GM21367 (cell line): Measurements from ENCODE around the gene CLMP.
A peak's percentile ranks its signal among the peaks of the same experiment; 100 is the strongest.
"Not testable (repeated sequence)": the region's sequence is repeated elsewhere in the genome, so short reads cannot be mapped to it uniquely, and the experiment has no call there.

ENCODE experiments used
- ATAC-seq: cut with Tn5 transposase; IDR thresholded peaks from one replicate; pipeline ENCODE4 v1.9.1; 2021; ENCODE audit not compliant: unreplicated experiment

CLMP gene

DNA sequence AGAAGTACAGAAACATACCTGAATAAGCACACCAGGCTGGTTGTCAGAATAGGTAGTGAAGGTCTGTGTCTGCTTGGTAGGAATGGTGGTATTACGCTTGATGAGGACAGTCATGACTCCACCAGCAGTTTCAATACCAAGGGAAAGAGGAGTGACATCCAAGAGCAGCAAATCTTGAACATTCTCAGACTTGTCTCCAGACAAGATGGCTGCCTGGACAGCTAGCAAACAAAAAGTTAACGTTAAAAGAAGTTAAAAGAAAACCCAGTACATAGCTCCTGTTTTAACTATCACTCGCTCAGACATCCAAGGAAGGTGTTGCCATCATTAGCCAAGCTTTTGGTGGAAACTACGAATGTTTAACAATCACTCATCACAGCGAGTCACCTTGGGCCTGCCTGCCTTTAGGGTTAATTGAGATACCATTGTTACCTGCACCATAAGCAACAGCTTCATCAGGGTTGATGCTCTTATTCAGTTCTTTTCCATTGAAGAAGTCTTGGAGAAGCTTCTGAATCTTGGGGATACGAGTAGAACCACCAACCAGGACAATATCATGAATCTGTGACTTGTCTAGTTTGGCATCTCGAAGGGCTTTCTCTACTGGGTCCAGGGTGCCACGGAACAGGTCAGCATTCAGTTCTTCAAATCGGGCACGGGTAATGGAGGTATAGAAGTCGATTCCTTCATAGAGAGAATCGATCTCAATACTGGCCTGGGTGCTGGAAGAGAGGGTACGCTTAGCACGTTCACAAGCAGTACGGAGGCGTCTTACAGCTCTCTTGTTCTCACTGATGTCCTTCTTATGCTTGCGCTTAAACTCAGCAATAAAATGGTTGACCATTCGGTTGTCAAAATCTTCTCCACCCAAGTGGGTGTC, 135.8 kb downstream of the CLMP start:
- not testable (repeated sequence) for ATAC-seq

DNA sequence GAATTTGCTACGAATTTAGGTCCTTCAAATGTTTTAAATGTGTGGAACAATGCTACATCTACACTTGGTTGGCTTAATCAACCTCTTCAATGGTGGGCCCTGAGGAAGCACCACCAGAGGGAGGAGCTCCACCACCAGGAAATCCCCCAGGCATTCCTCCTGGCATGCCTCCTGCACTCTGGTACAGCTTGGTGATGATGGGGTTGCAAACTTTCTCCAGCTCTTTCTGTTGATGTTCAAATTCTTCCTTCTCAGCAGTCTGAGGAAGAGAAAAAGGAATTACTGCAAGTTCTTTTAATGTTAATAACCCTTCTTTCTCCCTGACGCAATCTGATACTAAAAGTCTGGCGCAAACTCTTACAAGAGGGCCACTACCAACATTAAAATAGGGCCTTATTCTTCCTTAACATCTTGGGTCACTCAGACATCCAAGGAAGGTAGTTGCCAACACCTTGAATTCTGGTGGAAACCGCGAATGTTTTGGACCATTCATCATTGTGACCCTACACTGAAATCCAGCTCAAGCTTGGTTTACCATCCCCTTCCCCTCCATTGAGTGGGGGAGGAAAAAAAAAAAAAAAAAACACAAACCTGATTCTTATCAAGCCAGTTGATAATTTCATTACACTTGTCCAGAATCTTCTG, 137.3 kb downstream of the CLMP start:
- ATAC-seq: no peak

DNA sequence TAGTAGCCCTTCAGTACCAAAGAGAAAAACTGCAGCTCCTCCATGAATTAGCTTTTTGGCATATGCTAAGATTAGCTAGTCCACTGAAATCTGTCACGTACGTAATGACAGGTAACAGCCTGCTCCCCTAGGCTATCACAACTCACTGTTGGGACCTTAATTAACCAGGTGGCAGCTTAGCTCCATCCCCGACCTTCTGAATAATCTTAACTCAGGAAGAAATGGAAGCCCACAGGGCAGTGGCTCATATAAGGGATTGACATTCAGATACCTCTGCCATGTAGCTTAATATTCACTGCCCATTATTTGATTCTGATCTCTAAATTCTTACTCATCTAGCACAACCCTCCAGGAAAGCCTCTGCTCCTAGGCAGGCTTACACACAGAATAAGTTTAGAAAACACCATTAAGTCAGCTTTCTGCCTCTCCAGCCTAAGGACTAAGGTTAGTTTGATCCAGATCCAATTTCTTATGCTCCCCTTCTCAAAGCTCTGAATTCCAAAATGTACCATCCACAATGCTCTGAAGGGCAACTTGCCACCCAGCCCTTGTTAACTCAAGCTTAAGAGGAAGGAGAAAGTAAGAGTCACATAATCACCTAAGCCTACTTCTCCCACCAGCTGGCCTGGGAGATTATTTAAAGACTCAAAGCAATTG, 138.1 kb downstream of the CLMP start:
- ATAC-seq: no peak

DNA sequence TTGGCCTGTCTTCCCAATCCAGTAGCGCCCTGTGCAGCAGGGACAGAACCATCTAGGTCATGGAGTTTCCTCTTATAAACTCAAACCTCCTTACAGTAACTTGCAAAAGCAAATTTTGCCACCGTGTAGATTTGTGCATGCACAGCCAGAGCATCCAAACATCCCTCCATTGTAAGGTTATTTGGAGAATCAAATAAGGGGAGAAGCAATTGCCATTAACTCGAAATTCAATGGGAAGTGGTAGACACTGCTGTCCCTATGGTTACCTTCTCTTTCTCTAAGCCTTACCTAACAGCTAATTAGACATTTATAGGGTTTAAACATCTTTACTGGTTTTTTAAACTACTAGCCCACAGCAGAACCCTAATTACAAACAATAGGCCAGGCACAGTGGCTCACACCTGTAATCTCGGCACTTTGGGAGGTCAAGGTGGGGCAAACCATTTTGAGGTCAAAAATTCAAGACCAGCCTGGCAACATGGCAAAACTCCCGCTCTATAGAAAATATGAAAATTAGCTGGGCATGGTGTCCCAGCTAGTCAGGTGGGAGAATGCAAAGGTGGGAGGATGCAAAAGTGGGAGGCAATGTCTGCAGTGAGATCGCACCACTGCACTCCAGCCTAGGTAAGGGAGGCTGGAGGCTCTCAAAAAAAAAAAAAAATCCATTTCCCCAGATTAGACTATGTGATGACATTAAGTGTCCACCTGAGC, 139.7 kb downstream of the CLMP start:
- no peak for ATAC-seq

DNA sequence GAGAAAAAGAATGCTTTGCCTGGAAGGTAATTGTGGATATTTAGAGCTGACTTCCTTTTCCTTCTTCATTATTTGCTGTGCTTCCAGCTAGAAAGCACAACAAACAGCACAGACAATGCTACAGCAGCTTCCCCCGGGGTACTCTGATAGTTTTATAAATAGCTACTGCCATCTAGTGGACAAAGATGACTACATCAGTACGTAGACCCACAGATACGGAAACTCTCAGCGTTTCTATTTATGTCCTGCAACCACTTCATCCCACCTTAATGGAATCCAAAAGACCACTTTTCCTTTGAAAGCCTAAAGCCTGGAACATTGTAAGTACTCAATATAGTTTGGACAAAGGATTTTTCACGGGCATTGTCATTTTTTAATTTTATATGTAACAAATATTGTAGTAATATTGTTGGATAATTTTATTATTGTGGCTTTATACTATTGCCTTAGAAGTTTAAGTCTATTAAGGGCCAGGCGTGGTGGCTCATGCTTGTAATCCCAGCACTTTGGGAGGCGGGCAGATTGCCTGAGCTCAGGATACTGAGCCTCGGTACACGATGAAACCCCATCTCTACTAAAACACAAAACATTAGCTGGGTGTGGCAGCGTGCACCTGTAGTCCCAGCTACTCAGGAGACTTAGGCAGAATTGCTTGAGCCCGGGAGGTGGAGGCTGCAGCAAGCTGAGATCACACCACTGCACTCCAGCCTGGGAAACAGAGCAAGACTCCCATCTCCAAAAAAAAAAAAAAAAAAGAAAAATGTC, 140.6 kb downstream of the CLMP start:
- peak; percentile 73 for ATAC-seq

DNA sequence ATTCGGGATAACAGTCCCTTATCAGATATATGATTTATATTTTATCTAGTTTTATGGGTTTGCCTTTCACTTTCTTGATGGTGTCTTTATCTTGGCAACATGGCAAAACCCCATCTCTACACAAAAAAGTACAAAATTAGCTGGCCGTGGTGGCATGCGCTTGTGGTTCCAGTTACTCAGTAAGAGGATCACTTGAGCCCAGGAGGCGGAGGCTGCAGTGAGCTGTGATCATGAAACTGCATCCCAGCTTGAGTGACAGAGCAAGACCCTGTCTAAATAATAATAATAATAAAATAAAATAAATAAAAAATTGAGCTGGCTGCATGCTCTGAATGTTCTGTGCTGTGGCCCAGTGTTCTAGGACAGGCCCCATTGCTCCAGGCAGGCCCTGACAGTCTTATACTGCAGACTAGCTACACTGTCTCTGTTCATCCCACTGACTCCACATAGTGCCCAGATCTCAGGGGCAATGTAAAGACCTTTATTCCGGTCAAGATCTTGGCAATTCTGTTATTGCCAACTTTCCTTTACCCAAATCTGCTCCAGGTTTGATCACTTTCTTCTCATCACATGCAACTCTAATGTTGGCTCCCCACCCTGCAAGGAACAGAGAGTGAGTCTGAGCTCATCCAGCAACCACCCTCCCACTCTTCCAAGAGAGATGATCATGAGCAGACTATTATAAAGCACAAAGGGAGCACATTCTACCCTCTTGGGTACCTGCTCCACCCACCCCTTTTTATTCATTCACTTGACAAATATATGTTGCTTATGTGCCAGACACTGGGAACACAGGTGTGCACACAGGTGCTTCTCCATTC, 141.9 kb downstream of the CLMP start:
- no peak for ATAC-seq

DNA sequence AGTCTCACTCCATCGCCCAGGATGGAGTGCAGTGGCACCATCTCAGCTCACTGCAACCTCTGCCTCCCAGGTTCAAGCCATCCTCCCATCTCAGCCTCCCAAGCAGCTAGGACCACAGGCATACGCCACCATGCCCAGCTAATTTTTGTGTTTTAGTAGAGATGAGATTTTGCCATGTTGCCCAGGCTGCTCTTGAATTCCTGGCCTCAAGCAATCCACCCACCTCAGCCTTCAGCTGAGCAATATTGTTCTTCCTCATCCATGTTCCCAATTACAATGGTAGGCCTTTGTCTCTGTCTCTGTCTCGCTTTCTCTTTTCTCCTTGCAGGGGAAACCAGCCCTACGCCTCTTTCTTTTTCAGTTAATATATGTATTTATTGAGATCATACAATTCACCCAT, 143.4 kb downstream of the CLMP start:
- no peak for ATAC-seq

DNA sequence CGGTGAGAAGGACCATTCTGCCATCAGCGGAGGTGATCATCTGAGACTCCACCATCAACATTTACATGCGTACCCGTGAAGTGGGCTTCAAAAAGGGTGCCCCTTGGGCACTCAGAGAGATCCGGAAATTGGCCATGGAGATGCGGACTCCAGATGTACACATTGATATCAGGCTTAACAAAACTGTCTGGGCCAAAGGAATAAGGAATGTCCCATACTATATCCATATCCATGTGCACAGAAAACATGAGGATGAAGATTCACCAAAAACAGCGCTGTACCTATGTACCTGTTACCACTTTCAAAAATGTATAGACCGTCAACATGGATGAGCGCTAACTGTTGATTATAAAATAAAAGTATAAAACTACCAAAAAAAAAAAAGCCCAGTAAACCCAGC, 143.9 kb downstream of the CLMP start:
- ATAC-seq: no peak

DNA sequence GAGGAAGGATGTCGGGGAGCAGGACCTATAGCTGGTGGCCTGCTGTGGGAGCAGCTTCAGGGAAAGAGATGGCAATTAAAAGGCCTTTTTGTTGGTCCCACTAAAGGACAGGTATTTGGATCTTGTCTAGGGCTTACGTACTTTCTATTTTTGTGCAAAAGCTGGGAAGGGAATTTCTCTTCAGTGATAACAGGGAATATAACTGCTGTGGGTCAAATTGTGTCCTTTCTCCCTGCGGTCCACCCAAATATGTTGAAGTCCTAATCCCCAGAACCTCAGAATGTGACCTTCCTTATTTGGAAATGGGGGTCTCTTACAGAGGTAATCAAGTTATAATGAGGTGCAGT, 147.1 kb downstream of the CLMP start:
- no peak for ATAC-seq

DNA sequence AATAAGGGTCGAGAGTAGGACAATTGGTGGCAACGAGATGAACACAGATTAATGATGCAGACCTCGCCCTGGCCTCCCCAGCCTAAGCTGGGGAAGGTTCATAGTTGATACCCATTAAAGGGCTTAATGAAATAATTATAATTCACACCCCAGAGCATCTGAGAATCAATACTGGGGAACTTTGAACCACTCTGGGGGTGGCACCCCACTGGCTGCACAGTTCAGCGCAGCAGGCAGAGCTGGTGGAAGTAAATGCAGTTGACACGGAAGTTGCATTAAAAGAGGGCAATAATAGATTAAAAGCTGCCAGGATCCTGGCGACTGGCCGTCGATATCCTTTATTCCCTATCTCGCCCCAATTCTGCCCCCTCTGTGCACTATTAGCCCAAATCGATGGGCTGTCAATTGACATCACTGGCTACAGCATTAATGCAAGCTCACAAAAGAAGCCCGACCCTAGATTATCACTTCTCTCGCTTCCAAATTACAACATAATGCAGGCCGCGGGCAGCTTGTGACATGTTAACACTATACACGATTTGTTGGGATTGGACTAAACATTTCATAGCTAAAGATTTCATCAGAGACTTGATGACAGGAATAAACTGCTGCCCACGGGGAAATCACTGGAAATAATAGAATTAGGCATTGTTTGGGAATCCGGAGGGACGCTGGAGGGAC, 147.6 kb downstream of the CLMP start:
- ATAC-seq: no peak

DNA sequence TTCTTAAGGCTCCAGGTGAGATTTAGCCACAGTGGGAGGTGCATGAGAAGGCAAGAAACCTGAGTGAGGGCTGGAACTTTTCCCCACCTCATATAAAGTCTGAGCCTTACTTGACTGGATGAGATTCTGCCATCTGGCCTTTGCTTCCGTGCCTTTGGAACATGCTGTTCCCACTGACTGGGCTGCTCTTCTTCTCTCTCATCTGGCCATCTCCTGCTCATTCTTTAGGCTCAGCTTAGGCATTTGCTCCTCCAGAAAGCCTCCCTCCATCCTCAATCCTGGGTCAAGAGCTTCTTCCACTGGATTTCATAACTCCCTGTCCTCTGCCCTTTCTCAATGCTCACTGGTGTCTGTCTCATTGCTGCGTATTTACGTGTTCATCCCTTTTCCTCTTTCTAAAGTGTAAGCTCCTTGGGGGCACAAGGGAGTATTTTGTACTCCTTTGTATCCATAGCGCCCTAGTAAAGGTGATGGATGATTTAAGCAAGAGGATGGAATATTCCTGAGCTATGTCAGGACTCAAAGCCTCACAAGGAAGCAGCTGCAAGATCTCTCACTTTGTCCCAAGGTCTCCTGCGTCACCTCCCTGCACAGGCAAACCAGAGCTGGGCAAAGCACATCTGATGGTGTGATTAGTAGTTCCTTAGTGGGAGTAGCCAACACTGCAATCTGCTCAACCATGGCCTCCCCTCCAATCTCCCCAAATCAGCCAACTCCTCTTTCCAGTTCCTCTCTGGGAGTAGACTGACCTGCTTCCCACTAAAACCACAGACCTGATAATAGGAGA, 148.4 kb downstream of the CLMP start:
- no peak for ATAC-seq

DNA sequence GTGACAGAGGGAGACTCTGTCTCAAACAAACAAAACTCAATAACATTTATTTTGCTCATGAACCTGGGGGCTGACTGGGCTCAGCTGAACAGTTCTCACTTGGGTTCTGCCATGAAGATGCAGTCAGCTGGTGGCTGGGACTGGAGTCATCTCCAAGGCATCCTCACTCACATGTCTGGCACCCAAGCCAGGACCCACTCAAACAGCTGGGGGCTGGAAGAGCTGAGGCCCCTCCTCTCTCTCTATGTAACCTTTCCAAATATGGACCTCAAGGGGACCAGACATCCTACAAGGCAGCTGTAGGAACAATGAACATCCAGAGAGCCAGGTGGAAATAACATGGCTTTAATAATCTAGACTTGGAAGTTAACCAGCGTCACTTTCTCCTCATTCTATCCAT, 149.9 kb downstream of the CLMP start:
- ATAC-seq: no peak

DNA sequence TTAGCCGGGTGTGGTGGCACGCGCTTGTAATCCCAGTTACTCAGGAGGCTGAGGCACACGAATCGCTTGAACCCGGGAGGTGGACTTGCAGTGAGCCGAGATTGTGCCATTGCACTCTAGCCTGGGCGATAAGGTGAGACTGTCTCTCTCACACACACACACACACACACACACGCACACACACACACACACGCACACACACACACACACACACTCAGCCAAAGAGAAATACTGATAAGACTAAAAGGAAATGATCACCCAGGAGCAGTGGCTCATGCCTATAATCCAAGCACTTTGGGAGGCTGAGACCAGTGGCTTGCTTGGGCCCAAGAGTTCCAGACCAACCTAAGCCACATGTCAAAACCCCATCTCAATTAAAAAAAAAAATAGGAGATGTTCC, 153.9 kb downstream of the CLMP start:
- ATAC-seq: no peak

DNA sequence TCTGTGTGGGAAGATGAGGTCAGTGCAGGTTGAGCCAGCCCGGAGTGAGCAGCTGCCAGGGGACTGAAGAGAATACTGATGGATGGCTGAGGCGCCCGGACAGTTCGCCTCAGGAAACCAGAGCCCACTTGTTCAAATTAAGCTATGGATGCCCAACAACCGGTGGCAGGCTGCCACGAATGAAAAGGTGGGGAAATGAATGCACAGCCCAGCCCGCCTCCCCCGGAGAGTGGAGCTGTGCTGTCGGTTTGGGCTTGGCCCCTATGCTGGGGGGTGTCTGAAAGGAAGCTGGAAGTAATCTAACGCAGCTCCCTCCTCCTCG, 155.0 kb downstream of the CLMP start:
- no peak for ATAC-seq

DNA sequence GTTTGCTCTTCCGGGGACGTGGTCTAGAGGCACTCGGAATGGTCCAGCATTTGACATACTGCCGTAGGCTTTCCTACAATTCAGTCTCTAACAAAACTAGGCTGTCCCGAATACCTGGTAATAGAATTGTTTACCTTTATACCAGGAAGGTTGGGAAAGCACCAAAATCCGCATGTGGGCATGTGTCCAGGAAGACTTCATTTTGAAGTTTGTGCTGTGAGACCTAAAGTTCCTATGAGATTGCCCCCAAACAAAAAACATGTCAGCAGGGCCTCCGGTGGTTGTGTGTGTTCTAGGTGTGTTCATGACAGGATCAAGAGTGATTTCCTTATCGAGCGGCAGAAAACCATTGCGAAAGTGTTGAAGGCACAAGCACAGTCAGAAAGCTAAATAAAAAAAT, 159.2 kb downstream of the CLMP start:
- no peak for ATAC-seq

DNA sequence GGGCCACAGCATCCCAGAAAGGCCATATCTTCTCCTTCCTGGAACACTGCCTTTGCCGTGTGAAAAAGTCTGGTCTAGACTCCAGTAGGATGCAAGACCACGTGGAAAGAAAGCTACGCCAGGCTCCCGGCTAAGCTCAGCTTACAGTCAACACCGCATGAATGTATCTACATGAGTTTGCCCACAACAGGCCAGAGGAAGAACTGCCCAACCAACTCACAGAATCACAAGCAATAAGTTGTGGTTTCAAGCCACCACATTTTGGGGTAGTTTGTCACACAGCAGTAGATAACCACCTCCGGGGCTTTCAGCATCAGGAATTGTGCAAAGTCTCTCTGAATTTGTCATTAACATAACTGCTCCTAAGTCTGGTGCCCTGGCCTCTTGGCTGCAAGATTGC, 160.5 kb downstream of the CLMP start:
- ATAC-seq: no peak

DNA sequence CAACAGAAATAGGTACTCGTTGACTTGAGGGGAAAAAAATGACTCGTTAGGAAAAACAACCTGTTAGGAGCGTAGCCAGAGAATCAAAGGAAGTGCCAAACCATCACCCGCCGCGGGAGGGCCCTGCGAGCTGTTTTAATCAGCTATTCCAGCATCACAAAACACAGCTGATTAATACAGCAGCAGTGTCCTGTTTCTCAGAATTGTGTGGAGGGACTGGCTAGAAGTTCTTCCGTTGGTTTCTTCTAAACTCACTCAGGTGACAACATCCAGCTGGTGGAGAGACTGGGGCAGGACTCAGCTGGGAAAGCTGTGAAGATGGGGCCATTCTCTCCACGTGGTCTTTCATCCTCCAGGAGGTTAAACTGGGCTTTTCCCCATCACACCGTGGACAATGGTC, 161.2 kb downstream of the CLMP start:
- ATAC-seq: no peak

DNA sequence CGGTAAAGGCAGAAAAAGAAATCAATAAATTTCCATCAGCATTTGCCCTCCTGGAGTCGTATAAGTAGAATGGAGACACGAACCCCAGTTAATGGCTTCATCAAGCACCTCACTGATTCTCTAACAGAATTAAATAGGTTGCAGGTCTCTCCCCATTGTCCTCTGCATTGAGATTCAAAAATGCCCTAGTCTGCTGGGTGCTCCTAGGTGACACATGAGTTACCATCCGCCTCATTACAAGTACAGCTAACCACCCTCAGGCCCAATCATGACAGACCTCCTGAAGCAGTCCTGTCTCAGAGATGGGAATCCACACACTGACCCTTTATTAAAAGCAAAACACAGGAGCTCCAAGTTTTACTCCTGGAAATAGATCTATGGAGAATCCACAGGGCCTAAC, 164.5 kb downstream of the CLMP start:
- ATAC-seq: no peak

DNA sequence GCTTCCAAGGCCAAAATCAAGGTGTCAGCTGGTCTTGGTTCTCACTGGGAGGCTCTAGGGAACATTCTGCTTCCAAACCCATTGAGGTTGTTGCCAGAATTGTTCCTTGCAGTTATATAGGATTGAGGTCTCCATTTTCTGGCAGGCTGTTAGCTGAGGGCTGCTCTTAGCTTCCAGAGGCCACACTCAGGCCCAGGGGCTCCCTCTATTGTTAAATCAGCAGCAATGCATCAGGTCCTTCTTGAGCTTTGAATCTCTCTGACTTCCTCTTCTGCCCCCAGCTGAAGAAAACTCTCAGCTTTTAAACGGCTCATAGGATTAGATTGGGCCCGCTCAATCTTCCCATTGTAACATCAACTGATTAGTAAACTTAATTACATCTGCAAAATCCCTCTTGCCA, 174.1 kb downstream of the CLMP start:
- no peak for ATAC-seq
